IMR-90 (cell line): ENCODE results near the gene TRIP6. TPM values are rescaled to one million over a fixed set of nuclear protein-coding genes. Genes with fewer than 3 reads are reported as not detected.

Experiments
- ATAC-seq: fragments of 200-7000 bp; cut with Tn5 transposase; 2 replicates; pipeline ENCODE4 v1.9.1; 2020; ENCODE audit warnings: low read depth, mild to moderate bottlenecking, moderate library complexity
- BruUV-seq: library from RNA; stranded (reverse); fragments of 400-500 nt; replicated peaks from 2 replicates; lab custom pipeline; 2021; lab: Mats Ljungman, UMichigan
- CTCF ChIA-PET: fragments of 300-600 bp; formaldehyde crosslinking; extraction: SDS; loops from one replicate; lab custom pipeline; 2021; ENCODE audit warnings: antibody characterized with exemption; lab: Yijun Ruan, JAX
- POLR2A ChIA-PET: fragments of 300-600 bp; sonication (Branson Sonifier 250); formaldehyde crosslinking; loops from one replicate; lab custom pipeline; 2022; ENCODE audit warnings: antibody characterized with exemption; ENCODE audit not compliant: unreplicated experiment; lab: Charles Lee
- DNase-seq: peaks from one replicate; pipeline ENCODE4 v3.0.0; 2013
- H2AFZ ChIP-seq: replicated peaks from 2 replicates; pipeline ENCODE3; 2013; ENCODE audit warnings: low read length, mild to moderate bottlenecking; ENCODE audit not compliant: poor library complexity
- H2AK5ac ChIP-seq: 2 replicates; pipeline ENCODE4 v1.6.1; 2013; ENCODE audit warnings: low read depth, low read length, inconsistent platforms
- H2AK9ac ChIP-seq: replicated peaks from 2 replicates; pipeline ENCODE3; 2013; ENCODE audit warnings: mild to moderate bottlenecking, low read depth, low read length, moderate library complexity; ENCODE audit not compliant: poor library complexity
- H2BK120ac ChIP-seq: 2 replicates; pipeline ENCODE4 v1.6.1; 2013; ENCODE audit warnings: low read depth, low read length, inconsistent platforms
- H2BK15ac ChIP-seq: 3 replicates; pipeline ENCODE4 v1.6.1; 2013; ENCODE audit warnings: low read depth, low read length, inconsistent platforms
- H2BK20ac ChIP-seq: 2 replicates; pipeline ENCODE4 v1.6.1; 2013; ENCODE audit warnings: low read depth, mild to moderate bottlenecking, inconsistent platforms, low read length, moderate library complexity
- H2BK5ac ChIP-seq: 2 replicates; pipeline ENCODE4 v1.6.1; 2013; ENCODE audit warnings: mild to moderate bottlenecking, low read depth, low read length, inconsistent platforms; ENCODE audit not compliant: poor library complexity, severe bottlenecking
- H3K14ac ChIP-seq: replicated peaks from 2 replicates; pipeline ENCODE4 v1.6.1; 2013; ENCODE audit warnings: low read depth, low read length, inconsistent platforms
- H3K18ac ChIP-seq: 2 replicates; pipeline ENCODE4 v1.6.1; 2013; ENCODE audit warnings: low read depth, low read length, control low read depth
- H3K23ac ChIP-seq: 2 replicates; pipeline ENCODE4 v1.6.1; 2013; ENCODE audit warnings: low read depth, low read length, inconsistent platforms
- H3K27ac ChIP-seq: 2 replicates; pipeline ENCODE4 v1.5.1; 2013; ENCODE audit warnings: mild to moderate bottlenecking, control low read depth, low read length; ENCODE audit not compliant: insufficient read depth
- H3K27me3 ChIP-seq: 2 replicates; pipeline ENCODE4 v1.6.1; 2013; ENCODE audit warnings: low read length; ENCODE audit not compliant: control insufficient read depth, insufficient read depth
- H3K36me3 ChIP-seq: 2 replicates; pipeline ENCODE4 v1.6.1; 2013; ENCODE audit warnings: low read length, mixed read lengths; ENCODE audit not compliant: control insufficient read depth, insufficient read depth
- H3K4ac ChIP-seq: 2 replicates; pipeline ENCODE4 v1.6.1; 2013; ENCODE audit warnings: low read depth, low read length, inconsistent platforms
- H3K4me1 ChIP-seq: 2 replicates; pipeline ENCODE4 v1.6.1; 2013; ENCODE audit warnings: low read length, mixed read lengths; ENCODE audit not compliant: control insufficient read depth, insufficient read depth
- H3K4me2 ChIP-seq: 2 replicates; pipeline ENCODE4 v1.6.1; 2013; ENCODE audit warnings: low read depth, mild to moderate bottlenecking, control low read depth, low read length, moderate library complexity
- H3K4me3 ChIP-seq: 2 replicates; pipeline ENCODE4 v1.5.1; 2013; ENCODE audit warnings: low read depth, mild to moderate bottlenecking, control low read depth, low read length, moderate library complexity; ENCODE audit not compliant: insufficient read depth
- H3K56ac ChIP-seq: 2 replicates; pipeline ENCODE4 v1.6.1; 2013; ENCODE audit warnings: low read length, inconsistent platforms; ENCODE audit not compliant: insufficient read depth; ENCODE audit errors: extremely low read depth
- H3K79me1 ChIP-seq, 2 experiments: 2 replicates each; pipeline ENCODE4 v1.6.1; 2013; ENCODE audit warnings: low read length in 2 of 2, inconsistent platforms in 1 of 2, low read depth in 1 of 2
- H3K9ac ChIP-seq: 2 replicates; pipeline ENCODE4 v1.6.1; 2013; ENCODE audit warnings: low read depth, low read length, control low read depth
- H3K9me1 ChIP-seq: 2 replicates; pipeline ENCODE4 v1.6.1; 2013; ENCODE audit warnings: low read length, inconsistent platforms; ENCODE audit not compliant: insufficient read depth
- H3K9me3 ChIP-seq: 2 replicates; pipeline ENCODE4 v1.6.1; 2013; ENCODE audit warnings: low read length; ENCODE audit not compliant: control insufficient read depth, insufficient read depth
- H4K20me1 ChIP-seq: 2 replicates; pipeline ENCODE4 v1.6.1; 2013; ENCODE audit warnings: low read length, inconsistent platforms; ENCODE audit not compliant: insufficient read depth
- H4K5ac ChIP-seq: 2 replicates; pipeline ENCODE4 v1.6.1; 2013; ENCODE audit warnings: mild to moderate bottlenecking, low read depth, low read length, control low read depth
- H4K8ac ChIP-seq, 2 experiments: 2 replicates each; pipeline ENCODE4 v1.6.1; 2013; ENCODE audit warnings: low read depth in 2 of 2, low read length in 2 of 2, control low read depth in 1 of 2, inconsistent platforms in 1 of 2
- H4K91ac ChIP-seq: 2 replicates; pipeline ENCODE4 v1.6.1; 2013; ENCODE audit warnings: low read depth, low read length, inconsistent platforms; ENCODE audit not compliant: insufficient read depth
- BHLHE40 ChIP-seq: fragments of 150-350 bp; IDR thresholded peaks from 2 replicates; pipeline ENCODE4 v1.6.1; 2016; ENCODE audit warnings: mild to moderate bottlenecking, low read depth, low read length
- CEBPB ChIP-seq: IDR thresholded peaks from 2 replicates; pipeline ENCODE4 v1.6.1; 2012; ENCODE audit warnings: low read depth, low read length, improper control_type of control experiment
- CHD1 ChIP-seq: IDR thresholded peaks from 2 replicates; pipeline ENCODE4 v1.6.1; 2012; ENCODE audit warnings: low read depth, low read length, improper control_type of control experiment
- FOS ChIP-seq: fragments of 150-350 bp; IDR thresholded peaks from 2 replicates; pipeline ENCODE4 v1.6.1; 2016; ENCODE audit warnings: low read depth, low read length
- MAFK ChIP-seq: IDR thresholded peaks from 2 replicates; pipeline ENCODE4 v1.6.1; 2012; ENCODE audit warnings: low read depth, low read length, improper control_type of control experiment
- MAZ ChIP-seq: IDR thresholded peaks from 2 replicates; pipeline ENCODE4 v1.6.1; 2012; ENCODE audit warnings: low read depth, mild to moderate bottlenecking, low read length, improper control_type of control experiment, moderate library complexity, borderline replicate concordance
- MXI1 ChIP-seq: IDR thresholded peaks from 2 replicates; pipeline ENCODE4 v1.6.1; 2012; ENCODE audit warnings: low read depth, mild to moderate bottlenecking, low read length, moderate library complexity, borderline replicate concordance
- NFE2L2 ChIP-seq: fragments of 150-350 bp; IDR thresholded peaks from 2 replicates; pipeline ENCODE4 v1.6.1; 2016; ENCODE audit warnings: low read depth, mild to moderate bottlenecking, low read length
- POLR2A ChIP-seq: IDR thresholded peaks from 2 replicates; pipeline ENCODE4 v1.6.1; 2012; ENCODE audit warnings: mild to moderate bottlenecking, low read depth, low read length
- RAD21 ChIP-seq: IDR thresholded peaks from 2 replicates; pipeline ENCODE4 v1.6.1; 2012; ENCODE audit warnings: low read length, improper control_type of control experiment
- RCOR1 ChIP-seq: IDR thresholded peaks from 2 replicates; pipeline ENCODE4 v1.6.1; 2012; ENCODE audit warnings: mild to moderate bottlenecking, low read length, improper control_type of control experiment; ENCODE audit not compliant: insufficient replicate concordance
- RFX5 ChIP-seq: IDR thresholded peaks from 2 replicates; pipeline ENCODE4 v1.8.0; 2012; ENCODE audit warnings: low read depth, mild to moderate bottlenecking, low read length, moderate library complexity
- SMC3 ChIP-seq: fragments of 150-350 bp; IDR thresholded peaks from 2 replicates; pipeline ENCODE4 v1.6.1; 2016; ENCODE audit warnings: low read depth, mild to moderate bottlenecking, antibody characterized with exemption, low read length, moderate library complexity
- WGBS, 2 experiments: methylation state at CpG; one replicate each; pipeline versions ENCODE4 v1.1.5 to v1.1.7; 2013; ENCODE audit warnings: missing lambda C conversion rate in 2 of 2; ENCODE audit not compliant: insufficient read length in 1 of 2; ENCODE audit errors: extremely low coverage in 2 of 2; 5-methylcytosine and 5-hydroxymethylcytosine counted together
- dilution Hi-C: fragments of 300-500 bp; cut with HindIII; formaldehyde crosslinking; loops from one replicate; pipeline ENCODE4 v1.14.3; 2018; ENCODE audit warnings: low sequenced_read_pairs; ENCODE audit not compliant: unreplicated experiment
- in situ Hi-C: fragments of 300-500 bp; cut with MboI; formaldehyde crosslinking; loops from 3 replicates; pipeline ENCODE4 v1.14.3; 2019; ENCODE audit warnings: low sequenced_read_pairs, inconsistent platforms, mixed read lengths
- intact Hi-C: fragments of 100-400 bp; cut with micrococcal nuclease; formaldehyde crosslinking; loops from 2 replicates; pipeline ENCODE4 v1.10.0; 2022
- polyA plus RNA-seq, 3 experiments: library from polyadenylated mRNA; depleted of rRNA; stranded (reverse); fragments of >200 nt; gene quantifications; 2 replicates each; pipeline ENCODE4 v1.2.3, GENCODE V29; 2012; ENCODE audit warnings: low replicate concordance in 1 of 3
- total RNA-seq: library from RNA; depleted of rRNA; stranded (reverse); fragments of >200 nt; gene quantifications from 2 replicates; pipeline ENCODE4 v1.2.3, GENCODE V29; 2012
- TF ChIP-seq, protein P1 (sequence below): conservative IDR thresholded peaks from 2 replicates; pipeline ENCODE4 v1.5.1; 2012; ENCODE audit warnings: mild to moderate bottlenecking, low read depth, low read length, improper control_type of control experiment
- TF ChIP-seq, protein P2 (sequence below): fragments of 150-350 bp; IDR thresholded peaks from 2 replicates; pipeline ENCODE4 v1.6.1; 2016; ENCODE audit warnings: low read depth, mild to moderate bottlenecking, low read length, moderate library complexity, borderline replicate concordance

The TRIP6 gene
- total and polyA plus RNA-seq, 2 of the 4 experiments (the other 2 are of a cell fraction), result 36.4 to 72.3 TPM

DNA sequence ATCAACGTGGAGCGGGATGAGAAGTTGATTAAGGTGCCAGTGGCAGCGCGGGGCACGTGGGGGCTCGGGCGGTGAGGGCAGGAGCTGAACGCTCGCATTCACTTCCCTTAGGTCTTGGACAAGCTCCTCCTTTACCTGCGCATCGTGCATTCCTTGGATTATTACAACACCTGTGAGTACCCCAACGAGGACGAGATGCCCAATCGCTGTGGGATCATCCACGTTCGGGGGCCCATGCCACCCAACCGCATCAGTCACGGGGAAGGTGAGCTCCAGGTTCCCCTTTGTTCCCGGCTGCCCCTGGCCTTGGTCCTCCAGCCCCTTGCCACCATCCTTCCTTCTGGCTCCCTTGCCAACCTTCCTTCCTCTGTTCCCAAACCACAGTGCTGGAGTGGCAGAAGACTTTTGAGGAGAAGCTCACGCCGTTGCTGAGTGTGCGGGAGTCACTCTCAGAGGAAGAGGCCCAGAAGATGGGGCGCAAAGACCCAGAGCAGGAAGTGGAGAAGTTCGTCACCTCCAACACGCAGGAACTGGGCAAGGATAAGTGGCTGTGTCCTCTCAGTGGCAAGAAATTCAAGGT lies 19.8 kb downstream of the TRIP6 start:
- Histone ChIP-seq H3K23ac (no peak overlapping the region), H4K91ac (no peak overlapping the region), H2BK20ac (no peak overlapping the region), H3K18ac (no peak overlapping the region), H2AK9ac (no peak overlapping the region), H2AFZ (no peak overlapping the region), H3K4me2 (no peak overlapping the region), H4K20me1 (peaks cover 15% of the 10 kb centered on the region; the same call in 1 of the 2 replicates), H3K36me3 (peaks cover 63% of the 10 kb centered on the region), H3K4me1 (peaks cover 16% of the 10 kb centered on the region), H3K14ac (no peak overlapping the region), H2BK15ac (no peak overlapping the region), H3K56ac (no peak overlapping the region), H3K4ac (no peak overlapping the region), H3K27me3 (no peaks in the 10 kb centered on the region), H3K27ac (no peak overlapping the region), H3K9me3 (no peaks in the 10 kb centered on the region), H3K79me1 (peaks cover 28 to 58% of the 10 kb centered on the region in 2 experiments), H4K8ac (no peak overlapping the region), H4K5ac (no peak overlapping the region), H2AK5ac (no peak overlapping the region), H3K9ac (no peak overlapping the region), H3K4me3 (no peak overlapping the region), H2BK5ac (no peak overlapping the region), H3K9me1 (peaks cover 3% of the 10 kb centered on the region; the same call in 1 of the 2 replicates), H2BK120ac (no peak overlapping the region)
- BruUV-seq, result no TSS peak
- intact Hi-C loops (no loop called here), dilution Hi-C loops (no loop called here), in situ Hi-C loops (no loop called here)
- 80% methylated on average over 13 of the region's 25 CpGs; no CpG with 5 or more reads in 1 of the 2 experiments for WGBS, 2 experiments
- TF ChIP-seq NFE2L2, result no peak
- TF ChIP-seq MAZ, result no peak
- TF ChIP-seq, protein P1, sequence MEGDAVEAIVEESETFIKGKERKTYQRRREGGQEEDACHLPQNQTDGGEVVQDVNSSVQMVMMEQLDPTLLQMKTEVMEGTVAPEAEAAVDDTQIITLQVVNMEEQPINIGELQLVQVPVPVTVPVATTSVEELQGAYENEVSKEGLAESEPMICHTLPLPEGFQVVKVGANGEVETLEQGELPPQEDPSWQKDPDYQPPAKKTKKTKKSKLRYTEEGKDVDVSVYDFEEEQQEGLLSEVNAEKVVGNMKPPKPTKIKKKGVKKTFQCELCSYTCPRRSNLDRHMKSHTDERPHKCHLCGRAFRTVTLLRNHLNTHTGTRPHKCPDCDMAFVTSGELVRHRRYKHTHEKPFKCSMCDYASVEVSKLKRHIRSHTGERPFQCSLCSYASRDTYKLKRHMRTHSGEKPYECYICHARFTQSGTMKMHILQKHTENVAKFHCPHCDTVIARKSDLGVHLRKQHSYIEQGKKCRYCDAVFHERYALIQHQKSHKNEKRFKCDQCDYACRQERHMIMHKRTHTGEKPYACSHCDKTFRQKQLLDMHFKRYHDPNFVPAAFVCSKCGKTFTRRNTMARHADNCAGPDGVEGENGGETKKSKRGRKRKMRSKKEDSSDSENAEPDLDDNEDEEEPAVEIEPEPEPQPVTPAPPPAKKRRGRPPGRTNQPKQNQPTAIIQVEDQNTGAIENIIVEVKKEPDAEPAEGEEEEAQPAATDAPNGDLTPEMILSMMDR, result no peak
- no peak for TF ChIP-seq RAD21
- no peak for TF ChIP-seq FOS
- TF ChIP-seq BHLHE40, result no peak
- TF ChIP-seq, protein P2, sequence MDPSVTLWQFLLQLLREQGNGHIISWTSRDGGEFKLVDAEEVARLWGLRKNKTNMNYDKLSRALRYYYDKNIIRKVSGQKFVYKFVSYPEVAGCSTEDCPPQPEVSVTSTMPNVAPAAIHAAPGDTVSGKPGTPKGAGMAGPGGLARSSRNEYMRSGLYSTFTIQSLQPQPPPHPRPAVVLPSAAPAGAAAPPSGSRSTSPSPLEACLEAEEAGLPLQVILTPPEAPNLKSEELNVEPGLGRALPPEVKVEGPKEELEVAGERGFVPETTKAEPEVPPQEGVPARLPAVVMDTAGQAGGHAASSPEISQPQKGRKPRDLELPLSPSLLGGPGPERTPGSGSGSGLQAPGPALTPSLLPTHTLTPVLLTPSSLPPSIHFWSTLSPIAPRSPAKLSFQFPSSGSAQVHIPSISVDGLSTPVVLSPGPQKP, result no peak
- no peak for TF ChIP-seq MXI1
- TF ChIP-seq MAFK, result no peak
- no peak for TF ChIP-seq POLR2A
- TF ChIP-seq CEBPB, result no peak
- TF ChIP-seq RCOR1, result no peak
- no peak for TF ChIP-seq RFX5
- no peak for TF ChIP-seq CHD1
- TF ChIP-seq SMC3, result no peak
- CTCF ChIA-PET, result no interaction called here
- POLR2A ChIA-PET, result interaction anchor here (0.9 to 1.4 kb wide), 2 partner anchors 11 to 12 kb away, joined by 3 to 4 read pairs; partner anchors contain the start of gene SRRT
- ATAC-seq (no peak), DNase-seq (no peak)
